RWPE2 (cell line): Measurements from ENCODE around the gene UGT2A3.

ENCODE experiments used
- ATAC-seq: fragments of 200-7000 bp; cut with Tn5 transposase; 3 replicates; pipeline ENCODE4 v1.9.1; 2021; ENCODE audit warnings: low read depth
- DNase-seq: peaks from one replicate; pipeline ENCODE4 v3.0.0-alpha.2; 2020; ENCODE audit warnings: low spot score
- H3K27ac ChIP-seq: fragments of 450-650 bp; 2 replicates; pipeline ENCODE4 v1.5.1; 2017; ENCODE audit warnings: mild to moderate bottlenecking; ENCODE audit not compliant: poor library complexity, severe bottlenecking
- H3K27me3 ChIP-seq: fragments of 250-450 bp; sonication (Bioruptor Pico); 2 replicates; pipeline ENCODE4 v1.5.1; 2021; ENCODE audit warnings: mild to moderate bottlenecking, moderate library complexity; ENCODE audit not compliant: insufficient read depth, poor library complexity, severe bottlenecking
- H3K36me3 ChIP-seq: fragments of 250-450 bp; sonication (Bioruptor Pico); 2 replicates; pipeline ENCODE4 v1.5.1; 2020; ENCODE audit warnings: low read depth, mild to moderate bottlenecking, moderate library complexity
- H3K4me1 ChIP-seq: fragments of 250-450 bp; sonication (Bioruptor Pico); 2 replicates; pipeline ENCODE4 v1.5.1; 2021; ENCODE audit warnings: mild to moderate bottlenecking, moderate library complexity; ENCODE audit not compliant: insufficient read depth, poor library complexity, severe bottlenecking
- H3K4me3 ChIP-seq: fragments of 250-450 bp; sonication (Bioruptor Pico); 2 replicates; pipeline ENCODE4 v1.5.1; 2021; ENCODE audit warnings: mild to moderate bottlenecking, moderate library complexity; ENCODE audit not compliant: severe bottlenecking
- H3K9me3 ChIP-seq: fragments of 250-450 bp; sonication (Bioruptor Pico); 2 replicates; pipeline ENCODE4 v1.5.1; 2021; ENCODE audit warnings: mild to moderate bottlenecking, moderate library complexity; ENCODE audit not compliant: severe bottlenecking
- TF ChIP-seq, protein P1 (sequence below): fragments of 450-650 bp; IDR thresholded peaks from one replicate; pipeline ENCODE4 v1.5.1; 2017; ENCODE audit warnings: mild to moderate bottlenecking, moderate library complexity; ENCODE audit not compliant: poor library complexity, severe bottlenecking

Gene UGT2A3

DNA sequence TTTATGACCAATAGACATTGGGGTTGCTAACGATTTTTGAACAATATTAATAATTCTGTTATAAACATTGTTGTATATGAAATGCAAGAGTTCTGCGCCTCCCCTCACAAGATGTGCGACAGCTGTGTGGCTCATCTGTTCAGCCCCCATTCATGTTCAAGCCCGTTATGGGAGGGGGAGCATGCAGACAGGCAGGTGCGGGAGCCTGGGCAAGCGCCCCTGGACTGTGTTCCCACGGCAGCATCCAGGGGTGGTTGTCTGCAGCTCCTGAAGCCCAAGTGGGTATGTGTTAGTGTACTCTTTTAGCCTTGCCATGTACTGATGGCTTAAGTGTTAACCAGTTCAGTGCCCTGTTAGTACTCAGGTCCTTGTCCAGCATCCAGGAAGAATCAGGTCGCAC, 34.6 kb downstream of the UGT2A3 start:
- no peaks in the 10 kb centered on the region for H3K9me3 ChIP-seq
- no peak overlapping the region for H3K27ac ChIP-seq
- H3K36me3 ChIP-seq: no peaks in the 10 kb centered on the region
- DNase-seq (no peak), ATAC-seq (no peak)
- TF ChIP-seq, protein P1, sequence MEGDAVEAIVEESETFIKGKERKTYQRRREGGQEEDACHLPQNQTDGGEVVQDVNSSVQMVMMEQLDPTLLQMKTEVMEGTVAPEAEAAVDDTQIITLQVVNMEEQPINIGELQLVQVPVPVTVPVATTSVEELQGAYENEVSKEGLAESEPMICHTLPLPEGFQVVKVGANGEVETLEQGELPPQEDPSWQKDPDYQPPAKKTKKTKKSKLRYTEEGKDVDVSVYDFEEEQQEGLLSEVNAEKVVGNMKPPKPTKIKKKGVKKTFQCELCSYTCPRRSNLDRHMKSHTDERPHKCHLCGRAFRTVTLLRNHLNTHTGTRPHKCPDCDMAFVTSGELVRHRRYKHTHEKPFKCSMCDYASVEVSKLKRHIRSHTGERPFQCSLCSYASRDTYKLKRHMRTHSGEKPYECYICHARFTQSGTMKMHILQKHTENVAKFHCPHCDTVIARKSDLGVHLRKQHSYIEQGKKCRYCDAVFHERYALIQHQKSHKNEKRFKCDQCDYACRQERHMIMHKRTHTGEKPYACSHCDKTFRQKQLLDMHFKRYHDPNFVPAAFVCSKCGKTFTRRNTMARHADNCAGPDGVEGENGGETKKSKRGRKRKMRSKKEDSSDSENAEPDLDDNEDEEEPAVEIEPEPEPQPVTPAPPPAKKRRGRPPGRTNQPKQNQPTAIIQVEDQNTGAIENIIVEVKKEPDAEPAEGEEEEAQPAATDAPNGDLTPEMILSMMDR: no peak
- no peak overlapping the region for H3K4me3 ChIP-seq
- H3K27me3 ChIP-seq: no peaks in the 10 kb centered on the region
- H3K4me1 ChIP-seq: no peaks in the 10 kb centered on the region

DNA sequence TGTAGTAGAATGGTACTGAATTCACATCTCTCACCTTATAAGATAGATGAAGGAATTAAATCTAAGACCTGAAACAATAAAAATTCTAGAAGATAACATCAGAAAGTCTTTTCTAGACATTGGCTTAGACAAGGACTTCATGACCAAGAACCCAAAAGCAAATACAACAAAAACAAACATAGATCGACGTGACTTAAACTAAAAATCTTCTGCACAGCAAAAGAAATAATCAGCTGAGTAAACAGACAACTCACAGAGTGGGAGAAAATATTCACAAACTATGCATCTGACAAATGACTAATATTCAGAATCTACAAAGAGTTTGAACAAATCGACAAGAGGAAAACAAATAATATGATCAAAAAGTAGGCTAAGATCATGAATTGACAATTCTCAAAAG, 38.8 kb downstream of the UGT2A3 start:
- TF ChIP-seq, protein P1: no peak
- Histone ChIP-seq H3K27ac (no peak overlapping the region), H3K4me3 (no peak overlapping the region), H3K36me3 (no peaks in the 10 kb centered on the region), H3K4me1 (no peaks in the 10 kb centered on the region), H3K9me3 (no peaks in the 10 kb centered on the region), H3K27me3 (no peaks in the 10 kb centered on the region)
- ATAC-seq: no peak
- no peak for DNase-seq

DNA sequence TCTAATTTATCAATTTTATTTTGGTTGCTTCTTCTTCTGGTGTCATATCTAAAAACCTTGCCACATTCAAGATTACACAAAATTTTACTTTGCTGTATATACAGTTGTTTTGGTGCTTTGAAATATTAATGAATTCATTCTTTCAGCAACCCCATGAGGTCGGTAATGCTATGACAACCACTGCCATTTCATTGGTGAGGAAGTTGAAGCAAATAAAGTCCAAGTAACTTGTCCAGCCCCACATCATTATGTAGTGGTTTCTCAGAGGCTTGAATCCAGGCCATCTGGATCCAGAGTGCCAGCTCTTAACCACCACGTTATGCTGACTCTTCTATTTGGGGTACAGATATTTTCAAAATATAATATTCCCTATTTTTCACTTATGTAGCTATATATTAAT, 42.2 kb downstream of the UGT2A3 start:
- ATAC-seq: no peak
- Histone ChIP-seq H3K27me3 (no peaks in the 10 kb centered on the region), H3K27ac (no peak overlapping the region), H3K36me3 (no peaks in the 10 kb centered on the region), H3K4me1 (no peaks in the 10 kb centered on the region), H3K4me3 (no peak overlapping the region), H3K9me3 (no peaks in the 10 kb centered on the region)
- no peak for DNase-seq
- TF ChIP-seq, protein P1: no peak

DNA sequence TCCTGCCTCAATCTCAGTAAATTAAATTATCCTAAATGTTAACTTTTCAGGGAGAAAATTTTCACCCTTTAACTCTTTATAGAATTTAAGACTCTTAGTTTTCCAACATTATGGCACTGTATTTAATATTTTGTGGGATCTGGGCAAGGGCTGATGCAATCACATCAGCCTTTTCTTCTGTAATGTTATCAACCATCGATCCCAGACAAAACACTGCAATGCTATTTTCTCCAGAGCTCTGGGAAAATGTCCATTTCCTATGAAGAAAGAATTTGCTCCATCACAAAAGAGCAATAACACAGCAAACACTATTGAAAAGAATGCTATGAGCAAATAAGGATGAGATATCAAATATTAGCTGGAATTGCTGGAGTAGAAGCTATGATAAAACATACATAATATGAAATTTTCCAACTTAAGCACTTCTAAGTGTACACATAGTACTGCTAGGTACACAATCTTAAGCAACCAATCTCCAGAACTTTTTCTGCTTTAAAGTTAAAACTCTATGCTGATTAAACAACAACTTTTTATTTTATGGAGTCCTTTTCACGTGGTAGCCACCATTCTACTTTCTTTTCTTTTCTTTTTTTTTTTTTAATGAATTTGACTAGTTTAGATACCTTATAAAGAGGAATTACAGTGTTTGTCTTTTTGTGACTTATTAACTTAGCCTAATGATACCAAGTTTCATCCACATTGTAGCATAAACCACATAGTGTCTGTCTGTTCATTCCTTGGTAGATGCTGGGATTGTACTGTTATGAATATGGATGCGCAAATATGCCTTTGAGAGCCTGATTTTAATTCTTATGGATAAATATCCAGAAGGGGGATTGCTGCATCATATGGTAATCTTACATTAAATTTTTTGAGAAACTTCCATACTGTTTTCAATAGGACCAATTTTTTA, 43.6 kb downstream of the UGT2A3 start:
- no peak for DNase-seq
- Histone ChIP-seq H3K9me3 (no peaks in the 10 kb centered on the region), H3K4me3 (no peak overlapping the region), H3K27ac (no peak overlapping the region), H3K36me3 (no peaks in the 10 kb centered on the region), H3K27me3 (no peaks in the 10 kb centered on the region), H3K4me1 (no peaks in the 10 kb centered on the region)
- TF ChIP-seq, protein P1: no peak
- no peak for ATAC-seq

DNA sequence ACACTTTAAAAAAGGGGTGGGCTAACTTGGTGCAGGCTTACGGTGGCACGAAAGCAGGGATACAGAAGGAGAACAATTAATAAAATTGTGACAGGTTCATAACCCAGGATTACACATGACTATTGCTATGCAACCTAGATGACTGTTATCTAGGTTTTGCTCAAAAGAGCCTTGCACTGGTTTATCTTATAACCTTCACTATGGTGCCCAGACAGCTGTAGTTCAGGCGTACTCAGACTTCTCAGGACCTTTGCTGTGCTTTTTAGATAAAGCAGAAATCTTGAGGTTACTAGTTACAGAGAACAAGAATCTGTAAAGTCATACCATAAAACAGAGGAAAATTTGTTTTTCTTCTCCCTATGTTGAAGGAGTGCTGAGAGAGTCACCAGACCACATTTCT, 44.4 kb downstream of the UGT2A3 start:
- Histone ChIP-seq H3K36me3 (no peaks in the 10 kb centered on the region), H3K4me1 (no peaks in the 10 kb centered on the region), H3K9me3 (no peaks in the 10 kb centered on the region), H3K4me3 (no peak overlapping the region), H3K27ac (no peak overlapping the region), H3K27me3 (no peaks in the 10 kb centered on the region)
- TF ChIP-seq, protein P1: no peak
- ATAC-seq (no peak), DNase-seq (no peak)
